IgD-negative memory B cell (primary cell): ENCODE data around the gene RAI14. TPM values are rescaled to one million over a fixed set of nuclear protein-coding genes. Genes with fewer than 3 reads are reported as not detected.
"Not testable (repeated sequence)": the region's sequence is repeated elsewhere in the genome, so short reads cannot be mapped to it uniquely, and the experiment has no call there.

Source experiments
- H3K27ac Mint-ChIP-seq, 3 donors: one replicate each; pipeline ENCODE4 v1.8.0; 2020 to 2022; ENCODE audit warnings: mild to moderate bottlenecking in 3 of 3, mixed read lengths in 3 of 3, moderate library complexity in 1 of 3
- H3K27me3 Mint-ChIP-seq: one replicate; pipeline ENCODE4 v1.8.0; 2021; ENCODE audit warnings: mixed read lengths
- H3K36me3 Mint-ChIP-seq: one replicate; pipeline ENCODE4 v1.8.0; 2020; ENCODE audit warnings: mild to moderate bottlenecking, mixed read lengths
- H3K4me1 Mint-ChIP-seq, 3 donors: one replicate each; pipeline ENCODE4 v1.8.0; 2020 to 2022; ENCODE audit warnings: mixed read lengths in 3 of 3, mild to moderate bottlenecking in 1 of 3
- H3K4me3 Mint-ChIP-seq, 4 donors: one replicate each; pipeline ENCODE4 v1.8.0; 2020 to 2022; ENCODE audit warnings: mild to moderate bottlenecking in 4 of 4, mixed read lengths in 4 of 4, moderate library complexity in 3 of 4
- H3K9me3 Mint-ChIP-seq, 3 donors: one replicate each; pipeline ENCODE4 v1.8.0; 2020 to 2021; ENCODE audit warnings: mixed read lengths in 3 of 3, mild to moderate bottlenecking in 1 of 3
- polyA plus RNA-seq: library from polyadenylated mRNA; unstranded; fragments of 300-500 nt; fragmentation: Illumina TruSeq; gene quantifications from one replicate; pipeline ENCODE4 v1.2.3, GENCODE V29; 2021

The RAI14 gene
- polyA plus RNA-seq, 1 donor from 2014 or later, result 1.2 TPM

- H3K27ac Mint-ChIP-seq, result no peak overlapping the region
- H3K27me3 Mint-ChIP-seq, result peaks cover 4% of the 10 kb centered on the region
- H3K36me3 Mint-ChIP-seq, result no peaks in the 10 kb centered on the region
- H3K4me1 Mint-ChIP-seq, result peaks cover 0 to 10% (median 3%) of the 10 kb centered on the region in 3 donors
- peaks cover 0 to 4% (median 0%) of the 10 kb centered on the region in 3 donors for H3K9me3 Mint-ChIP-seq
- H3K4me3 Mint-ChIP-seq, result no peak overlapping the region
Measured at GRCh38 chr5:34736445-34737115, 80.5 kb downstream of the RAI14 start.

GRCh38 chr5:34737731-34738130 lies 81.6 kb downstream of the RAI14 start:
- Mint-ChIP-seq H3K4me3 (no peak overlapping the region), H3K9me3 (peaks cover 0 to 6% (median 0%) of the 10 kb centered on the region in 3 donors), H3K27ac (no peak overlapping the region), H3K27me3 (peaks cover 6% of the 10 kb centered on the region), H3K4me1 (peaks cover 2 to 15% (median 8%) of the 10 kb centered on the region in 3 donors), H3K36me3 (no peaks in the 10 kb centered on the region)

- Mint-ChIP-seq H3K4me3 (no peak overlapping the region), H3K36me3 (no peaks in the 10 kb centered on the region), H3K9me3 (peaks cover 0 to 6% (median 0%) of the 10 kb centered on the region in 3 donors), H3K4me1 (peaks cover 7 to 22% (median 11%) of the 10 kb centered on the region in 3 donors), H3K27ac (no peak overlapping the region), H3K27me3 (peaks cover 6% of the 10 kb centered on the region)
Measured at GRCh38 chr5:34738381-34738780, 82.3 kb downstream of the RAI14 start.

- peak overlapping the region in 1 of 3 donors; percentile 52 for H3K27ac Mint-ChIP-seq
- H3K4me3 Mint-ChIP-seq, result no peak overlapping the region
- peaks cover 9 to 28% (median 11%) of the 10 kb centered on the region in 3 donors for H3K4me1 Mint-ChIP-seq
- peaks cover 6% of the 10 kb centered on the region for H3K27me3 Mint-ChIP-seq
- H3K36me3 Mint-ChIP-seq, result no peaks in the 10 kb centered on the region
- peaks cover 0 to 6% (median 0%) of the 10 kb centered on the region in 3 donors for H3K9me3 Mint-ChIP-seq
Measured at GRCh38 chr5:34740389-34740806, 84.3 kb downstream of the RAI14 start.

DNA sequence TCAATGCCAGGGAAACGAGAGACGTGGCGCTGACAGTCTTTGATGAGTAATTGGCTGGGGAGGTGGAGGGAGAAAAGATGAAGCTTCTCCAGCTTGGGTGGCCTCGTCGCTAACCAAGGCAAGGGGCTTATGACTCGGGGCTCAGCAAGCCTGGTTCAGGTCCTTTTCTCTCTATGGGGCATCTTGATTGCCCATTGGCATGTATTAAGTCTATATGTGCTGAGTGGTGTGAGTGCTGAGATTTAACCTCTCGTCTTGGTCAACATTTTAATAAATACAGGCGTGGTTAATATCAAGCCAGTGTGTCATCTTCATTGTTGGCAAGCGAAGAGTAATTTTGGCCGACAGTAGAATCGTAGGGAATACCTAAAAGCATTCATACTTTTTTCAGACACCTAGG lies 85.9 kb downstream of the RAI14 start:
- H3K27ac Mint-ChIP-seq, result peak overlapping the region in 1 of 3 donors; percentile 97
- H3K9me3 Mint-ChIP-seq, result peaks cover 0 to 6% (median 2%) of the 10 kb centered on the region in 3 donors
- peaks cover 9 to 33% (median 11%) of the 10 kb centered on the region in 3 donors for H3K4me1 Mint-ChIP-seq

DNA sequence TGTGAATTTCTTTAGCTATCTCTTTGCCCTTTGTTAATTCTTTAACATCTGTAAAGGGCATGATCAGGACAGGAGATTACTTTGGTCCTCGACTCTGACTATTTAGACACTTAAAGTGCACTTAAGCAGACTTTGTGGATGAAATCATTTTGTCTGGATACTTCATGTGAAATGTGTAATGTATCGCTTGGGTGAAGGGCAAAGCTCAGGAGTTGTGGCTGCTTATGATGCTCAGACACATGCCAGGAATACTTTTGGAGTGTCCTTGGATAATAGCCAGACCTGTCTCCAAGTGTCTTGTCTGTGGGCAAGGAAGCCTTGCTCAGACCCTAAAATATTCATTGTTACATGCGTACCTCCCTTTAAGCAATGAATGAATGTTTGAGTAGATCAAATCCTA lies 87.8 kb downstream of the RAI14 start:
- Mint-ChIP-seq H3K36me3 (no peaks in the 10 kb centered on the region), H3K4me1 (peaks cover 9 to 35% (median 11%) of the 10 kb centered on the region in 3 donors), H3K27ac (peak overlapping the region in 2 of 3 donors; percentile 2 to 97), H3K27me3 (peaks cover 10% of the 10 kb centered on the region), H3K9me3 (peaks cover 0 to 6% (median 2%) of the 10 kb centered on the region in 3 donors), H3K4me3 (peak overlapping the region in 2 of 4 donors; percentile 19 to 61)

More for the DNA sequence above, 85.9 kb downstream of the RAI14 start:
- Mint-ChIP-seq H3K4me3 (no peak overlapping the region), H3K27me3 (peaks cover 10% of the 10 kb centered on the region), H3K36me3 (no peaks in the 10 kb centered on the region)

GRCh38 chr5:34748431-34748830 lies 92.3 kb downstream of the RAI14 start:
- peak overlapping the region in 1 of 3 donors; percentile 76 for H3K27ac Mint-ChIP-seq
- peaks cover 4 to 22% (median 7%) of the 10 kb centered on the region in 3 donors for H3K4me1 Mint-ChIP-seq
- no peak overlapping the region for H3K4me3 Mint-ChIP-seq
- peaks cover 0 to 2% (median 0%) of the 10 kb centered on the region in 3 donors for H3K9me3 Mint-ChIP-seq
- H3K27me3 Mint-ChIP-seq, result peaks cover 4% of the 10 kb centered on the region
- H3K36me3 Mint-ChIP-seq, result peaks cover 5% of the 10 kb centered on the region

DNA sequence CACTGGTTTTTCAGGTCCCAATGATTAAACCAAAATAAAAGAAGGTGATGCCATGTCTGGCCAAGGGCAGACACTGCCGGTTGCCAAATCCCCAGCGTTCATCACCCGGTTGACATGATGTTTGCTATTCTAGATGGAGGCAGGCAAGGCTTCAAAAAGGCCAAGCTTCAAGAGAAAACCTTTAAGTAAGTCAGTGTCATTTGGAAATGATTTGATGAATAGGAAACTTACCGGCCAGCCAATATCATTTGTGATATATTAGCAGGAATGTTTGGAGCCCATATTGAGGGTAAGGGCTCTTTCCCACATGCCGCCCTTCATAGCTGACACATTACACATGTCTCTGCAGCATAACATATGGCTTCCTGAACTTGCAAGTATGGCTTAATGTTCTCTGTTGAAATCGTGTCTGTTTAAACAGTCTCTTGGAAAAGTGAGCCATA lies 93.3 kb downstream of the RAI14 start:
- H3K36me3 Mint-ChIP-seq, result peaks cover 5% of the 10 kb centered on the region
- H3K27me3 Mint-ChIP-seq, result peaks cover 4% of the 10 kb centered on the region
- no peak overlapping the region for H3K4me3 Mint-ChIP-seq
- peaks cover 4 to 22% (median 4%) of the 10 kb centered on the region in 3 donors for H3K4me1 Mint-ChIP-seq
- peak overlapping the region in 1 of 3 donors; percentile 21 for H3K27ac Mint-ChIP-seq
- H3K9me3 Mint-ChIP-seq, result peaks cover 0 to 2% (median 0%) of the 10 kb centered on the region in 3 donors

DNA sequence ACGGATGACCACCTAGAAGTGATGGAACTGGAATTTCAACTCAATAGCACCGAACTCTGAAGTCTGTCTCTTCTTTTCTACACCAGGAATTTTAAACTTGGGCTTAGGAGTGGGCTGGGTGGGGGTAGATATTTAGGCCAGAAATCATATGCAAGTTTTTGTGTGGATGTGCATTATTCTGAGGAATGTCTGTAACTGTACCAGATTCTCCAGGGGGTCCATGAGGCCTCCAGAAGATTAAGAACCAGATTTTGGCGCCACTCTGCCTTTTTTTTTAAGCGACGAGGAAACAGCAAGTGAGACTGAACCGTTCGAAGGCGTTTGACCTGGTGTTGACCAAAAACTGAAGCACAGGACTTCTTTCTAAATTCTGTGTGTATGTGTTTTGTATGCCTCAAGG lies 94.1 kb downstream of the RAI14 start:
- Mint-ChIP-seq H3K27me3 (peaks cover 4% of the 10 kb centered on the region), H3K36me3 (peaks cover 5% of the 10 kb centered on the region), H3K4me3 (peak overlapping the region in 1 of 4 donors; percentile 10), H3K27ac (no peak overlapping the region), H3K4me1 (peaks cover 4 to 18% (median 4%) of the 10 kb centered on the region in 3 donors), H3K9me3 (peaks cover 0 to 2% (median 0%) of the 10 kb centered on the region in 3 donors)

DNA sequence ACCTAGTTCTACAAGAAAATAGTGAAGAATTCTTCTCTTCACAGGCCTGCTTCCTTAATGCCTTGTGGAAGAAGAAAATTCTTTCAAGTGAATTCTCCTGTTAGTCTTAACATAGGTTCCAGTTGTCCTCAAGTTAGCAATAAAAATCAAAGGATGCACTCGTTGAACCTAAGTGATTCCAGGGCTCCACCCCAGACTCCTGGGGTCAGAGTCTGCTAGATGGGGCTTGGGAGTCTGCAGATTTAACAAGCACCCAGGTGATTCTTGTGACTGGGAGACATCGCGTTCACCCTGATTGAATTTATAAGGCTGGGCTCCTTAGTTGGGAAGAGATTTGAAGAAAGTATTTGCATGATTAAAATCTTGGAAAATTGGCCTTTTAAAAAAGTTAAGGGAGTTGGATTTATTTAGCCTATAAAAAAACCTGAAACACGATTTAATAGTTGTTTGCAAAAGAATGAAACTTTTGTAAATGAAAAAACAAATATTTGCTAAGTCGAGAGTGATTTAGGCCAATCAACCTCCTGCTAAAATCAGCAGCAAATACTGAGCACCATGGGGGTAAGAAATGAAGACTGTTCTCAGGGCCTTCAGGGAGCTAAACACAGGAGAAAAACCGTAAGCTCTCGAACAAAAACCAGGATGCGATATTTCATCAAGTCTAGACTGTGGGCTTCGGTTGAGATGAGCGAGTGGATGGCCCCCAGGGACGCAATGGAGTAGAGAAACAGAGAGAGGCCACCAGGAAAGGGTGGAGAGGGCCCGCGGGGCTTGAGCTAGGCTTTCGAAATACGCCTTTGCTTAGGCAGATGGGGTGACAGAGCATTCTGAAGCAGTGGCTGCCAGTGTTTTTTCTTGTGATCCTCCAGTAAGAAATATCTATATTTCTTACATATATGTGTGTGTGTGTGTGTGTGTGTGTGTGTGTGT lies 95.9 kb downstream of the RAI14 start:
- H3K27ac Mint-ChIP-seq, result peak overlapping the region in 1 of 3 donors; percentile 69
- peaks cover 5% of the 10 kb centered on the region for H3K36me3 Mint-ChIP-seq
- peaks cover 4 to 9% (median 4%) of the 10 kb centered on the region in 3 donors for H3K4me1 Mint-ChIP-seq
- H3K27me3 Mint-ChIP-seq, result no peaks in the 10 kb centered on the region
- H3K4me3 Mint-ChIP-seq, result peak overlapping the region in 1 of 4 donors; percentile 80
- H3K9me3 Mint-ChIP-seq, result no peaks in the 10 kb centered on the region

GRCh38 chr5:34753236-34753635 lies 97.1 kb downstream of the RAI14 start:
- H3K27ac Mint-ChIP-seq, result not testable (repeated sequence)

DNA sequence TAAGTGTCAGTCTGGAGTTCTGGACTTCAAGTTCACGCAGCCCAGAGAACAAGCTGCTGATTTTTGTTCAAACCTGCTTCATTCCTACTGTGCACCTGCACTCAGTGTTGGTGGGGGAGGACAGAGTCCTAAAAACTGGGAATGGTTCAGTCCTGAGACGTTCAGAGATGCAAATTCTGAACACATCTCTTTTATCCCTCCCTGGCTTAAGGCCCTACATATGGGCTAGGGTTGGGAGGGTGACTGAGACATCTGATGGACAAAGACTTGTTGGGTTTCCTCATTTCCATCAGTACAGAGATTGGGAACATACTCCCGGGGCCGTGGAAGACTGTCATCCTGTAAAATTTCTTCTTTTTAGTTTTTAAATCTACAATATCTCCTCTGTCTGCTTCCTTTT lies 99.8 kb downstream of the RAI14 start:
- no peak overlapping the region for H3K27ac Mint-ChIP-seq
- peaks cover 3% of the 10 kb centered on the region for H3K36me3 Mint-ChIP-seq
- H3K27me3 Mint-ChIP-seq, result no peaks in the 10 kb centered on the region

More at GRCh38 chr5:34753236-34753635, 97.1 kb downstream of the RAI14 start:
- H3K4me3 Mint-ChIP-seq, result peak overlapping the region in 1 of 4 donors; percentile 13
- H3K4me1 Mint-ChIP-seq, H3K36me3 Mint-ChIP-seq, H3K9me3 Mint-ChIP-seq, H3K27me3 Mint-ChIP-seq: not testable (repeated sequence)

GRCh38 chr5:34756781-34757624 lies 100.9 kb downstream of the RAI14 start:
- no peak overlapping the region for H3K27ac Mint-ChIP-seq
- H3K4me1 Mint-ChIP-seq, result peaks cover 4 to 5% (median 4%) of the 10 kb centered on the region in 3 donors
- H3K4me3 Mint-ChIP-seq, result no peak overlapping the region
- peaks cover 3% of the 10 kb centered on the region for H3K36me3 Mint-ChIP-seq
- H3K9me3 Mint-ChIP-seq, result no peaks in the 10 kb centered on the region
- peaks cover 1% of the 10 kb centered on the region for H3K27me3 Mint-ChIP-seq

More for the DNA sequence above, 99.8 kb downstream of the RAI14 start:
- Mint-ChIP-seq H3K4me3 (no peak overlapping the region), H3K9me3 (no peaks in the 10 kb centered on the region), H3K4me1 (peaks cover 4 to 5% (median 4%) of the 10 kb centered on the region in 3 donors)

GRCh38 chr5:34758514-34758913 lies 102.4 kb downstream of the RAI14 start:
- H3K36me3 Mint-ChIP-seq, result no peaks in the 10 kb centered on the region
- peaks cover 1% of the 10 kb centered on the region for H3K27me3 Mint-ChIP-seq
- no peak overlapping the region for H3K4me3 Mint-ChIP-seq
- no peaks in the 10 kb centered on the region for H3K4me1 Mint-ChIP-seq
- no peaks in the 10 kb centered on the region for H3K9me3 Mint-ChIP-seq
- no peak overlapping the region for H3K27ac Mint-ChIP-seq
